ENCODE data around the gene TANC1. TPM values are rescaled to one million over a fixed set of nuclear protein-coding genes. Genes with fewer than 3 reads are reported as not detected.

The TANC1 gene
- total and polyA plus RNA-seq, 2 donors (not counting 3 experiments of a cell fraction or from before 2014, with no cell fraction given), result 58.9 to 99.4 TPM

DNA sequence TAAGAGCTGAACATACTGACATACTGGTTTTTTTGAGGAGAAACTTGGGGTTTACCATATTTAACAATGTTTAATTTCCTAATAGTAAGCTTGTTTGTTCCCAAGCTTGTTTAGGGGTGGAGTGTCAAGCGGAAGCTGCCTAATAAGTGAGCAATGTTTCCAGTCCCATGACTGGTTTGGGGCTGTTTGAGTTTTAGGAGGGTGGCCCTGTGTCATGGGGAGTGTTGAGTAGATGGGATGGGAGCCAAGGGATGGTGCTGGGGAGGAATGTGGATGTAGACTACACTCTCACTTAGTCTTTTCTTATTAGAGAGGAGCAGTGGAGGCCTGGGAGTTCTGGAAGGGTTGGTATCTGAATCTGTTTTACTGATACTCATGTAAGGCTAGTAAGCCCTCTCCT, 128.5 kb downstream of the TANC1 start:
- Histone ChIP-seq H3K4me2 (ENCODE audit: insufficient read depth, low read length) (peak overlapping the region; percentile 0), H3K27ac (ENCODE audit: insufficient read depth, low read depth, low read length) (peak overlapping the region; percentile 37), H3K4me3 (replicated peaks in 1 of 3; ENCODE audit: insufficient read depth in 1 of 3, low read depth in 1 of 3, low read length in 3 of 3) (no peak overlapping the region), H4K20me1 (replicated peaks; ENCODE audit: control insufficient read depth, extremely low read depth, insufficient read depth, low read length) (no peaks in the 10 kb centered on the region), H3K27me3 (ENCODE audit: control insufficient read depth in 2 of 2, insufficient read depth in 2 of 2, low read length in 2 of 2) (no peaks in the 10 kb centered on the region), H2AFZ (ENCODE audit: low read depth, low read length) (no peak overlapping the region), H3K9me3 (replicated peaks; ENCODE audit: control insufficient read depth, insufficient read depth, low read length) (no peaks in the 10 kb centered on the region), H3K4me1 (ENCODE audit: control insufficient read depth, extremely low read depth, insufficient read depth, low read length) (peaks cover 76% of the 10 kb centered on the region), H3K9ac (replicated peaks; ENCODE audit: extremely low read depth, insufficient read depth, low read length) (no peak overlapping the region), H3K9me1 (replicated peaks; ENCODE audit: control insufficient read depth, extremely low read depth, insufficient read depth, low read length) (no peaks in the 10 kb centered on the region), H3K36me3 (ENCODE audit: control insufficient read depth in 2 of 2, extremely low read depth in 1 of 2, insufficient read depth in 2 of 2, low read length in 2 of 2) (no peaks in the 10 kb centered on the region), H3K79me2 (ENCODE audit: control insufficient read depth, insufficient read depth, low read length) (peaks cover 72% of the 10 kb centered on the region)
- TF ChIP-seq JUN (IDR thresholded peaks at IDR 0.05; ENCODE audit: borderline replicate concordance, insufficient read depth, insufficient read length, low read depth), result peak; percentile 18
- TF ChIP-seq GATA2 (IDR thresholded peaks at IDR 0.05; ENCODE audit: insufficient read depth, insufficient read length, low read depth, low read length), result no peak
- TF ChIP-seq, protein P1, sequence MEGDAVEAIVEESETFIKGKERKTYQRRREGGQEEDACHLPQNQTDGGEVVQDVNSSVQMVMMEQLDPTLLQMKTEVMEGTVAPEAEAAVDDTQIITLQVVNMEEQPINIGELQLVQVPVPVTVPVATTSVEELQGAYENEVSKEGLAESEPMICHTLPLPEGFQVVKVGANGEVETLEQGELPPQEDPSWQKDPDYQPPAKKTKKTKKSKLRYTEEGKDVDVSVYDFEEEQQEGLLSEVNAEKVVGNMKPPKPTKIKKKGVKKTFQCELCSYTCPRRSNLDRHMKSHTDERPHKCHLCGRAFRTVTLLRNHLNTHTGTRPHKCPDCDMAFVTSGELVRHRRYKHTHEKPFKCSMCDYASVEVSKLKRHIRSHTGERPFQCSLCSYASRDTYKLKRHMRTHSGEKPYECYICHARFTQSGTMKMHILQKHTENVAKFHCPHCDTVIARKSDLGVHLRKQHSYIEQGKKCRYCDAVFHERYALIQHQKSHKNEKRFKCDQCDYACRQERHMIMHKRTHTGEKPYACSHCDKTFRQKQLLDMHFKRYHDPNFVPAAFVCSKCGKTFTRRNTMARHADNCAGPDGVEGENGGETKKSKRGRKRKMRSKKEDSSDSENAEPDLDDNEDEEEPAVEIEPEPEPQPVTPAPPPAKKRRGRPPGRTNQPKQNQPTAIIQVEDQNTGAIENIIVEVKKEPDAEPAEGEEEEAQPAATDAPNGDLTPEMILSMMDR (IDR thresholded peaks at IDR 0.05; ENCODE audit: extremely low read depth in 1 of 2, insufficient read depth in 1 of 2, low read depth in 1 of 2, low read length in 2 of 2), result no peak
- intact Hi-C loops (cut with micrococcal nuclease) (no loop called here), dilution Hi-C loops (cut with MboI; ENCODE audit: extremely low pct_ligation_motif_present, low sequenced_read_pairs) (no loop called here)
- POLR2A ChIA-PET, result no interaction called here
- FAIRE-seq (no peak), DNase-seq (ENCODE audit: low read depth, low spot score) (peak; percentile 22)
- no TSS peak for BruUV-seq (replicated peaks)
- CTCF ChIA-PET, result interaction anchor here (1.4 kb wide), 1 partner anchor 22 kb away, joined by 8 read pairs; no protein-coding TSS in a partner anchor

DNA sequence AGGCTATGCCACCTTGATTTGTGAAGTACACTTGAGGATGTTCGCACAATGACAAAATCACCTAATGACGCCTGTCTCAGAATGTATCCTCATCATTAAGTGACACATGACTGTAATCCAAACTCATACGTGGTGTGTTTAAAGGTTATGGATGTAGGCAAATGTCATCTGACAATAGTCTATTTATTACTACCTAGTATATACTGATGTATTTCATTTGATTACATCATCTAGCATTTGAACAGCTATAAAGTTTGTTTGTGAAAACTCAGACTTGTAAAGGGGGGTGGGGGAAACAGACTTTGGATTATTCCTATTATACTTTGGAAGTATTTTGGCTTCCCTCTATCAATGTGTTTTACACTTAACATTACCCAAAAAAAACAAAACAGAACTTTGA, 129.9 kb downstream of the TANC1 start:
- no peak overlapping the region for H2AFZ ChIP-seq (ENCODE audit: low read depth, low read length)
- H3K79me2 ChIP-seq (ENCODE audit: control insufficient read depth, insufficient read depth, low read length), result peaks cover 62% of the 10 kb centered on the region
- DNase-seq (ENCODE audit: low read depth, low spot score) (peak; percentile 56), FAIRE-seq (peak; percentile 59)
- H3K27ac ChIP-seq (ENCODE audit: insufficient read depth, low read depth, low read length), result peak overlapping the region; percentile 92
- H3K27me3 ChIP-seq (ENCODE audit: control insufficient read depth in 2 of 2, insufficient read depth in 2 of 2, low read length in 2 of 2), result no peaks in the 10 kb centered on the region
- intact Hi-C loops (cut with micrococcal nuclease), result loop anchor here (2.0 kb wide), 2 partner anchors 26 to 46 kb away; no protein-coding TSS in a partner anchor
- H3K4me1 ChIP-seq (ENCODE audit: control insufficient read depth, extremely low read depth, insufficient read depth, low read length), result peaks cover 61% of the 10 kb centered on the region
- H3K9ac ChIP-seq (replicated peaks; ENCODE audit: extremely low read depth, insufficient read depth, low read length), result peak overlapping the region; percentile 84
- CTCF ChIA-PET, result interaction anchor here (1.4 to 3.7 kb wide), 2 partner anchors 20 to 21 kb away, joined by 8 to 18 read pairs; no protein-coding TSS in a partner anchor
- no peak overlapping the region for H3K4me3 ChIP-seq (replicated peaks in 1 of 3; ENCODE audit: insufficient read depth in 1 of 3, low read depth in 1 of 3, low read length in 3 of 3)
- POLR2A ChIA-PET, result no interaction called here
- H4K20me1 ChIP-seq (replicated peaks; ENCODE audit: control insufficient read depth, extremely low read depth, insufficient read depth, low read length), result no peaks in the 10 kb centered on the region
- H3K36me3 ChIP-seq (ENCODE audit: control insufficient read depth in 2 of 2, extremely low read depth in 1 of 2, insufficient read depth in 2 of 2, low read length in 2 of 2), result peaks cover 0 to 2% of the 10 kb centered on the region in 2 experiments
- H3K4me2 ChIP-seq (ENCODE audit: insufficient read depth, low read length), result peak overlapping the region; percentile 75
- dilution Hi-C loops (cut with MboI; ENCODE audit: extremely low pct_ligation_motif_present, low sequenced_read_pairs), result no loop called here
- no peak for TF ChIP-seq POLR2AphosphoS5 (IDR thresholded peaks at IDR 0.05; ENCODE audit: insufficient read depth, low read depth, low read length)
- TF ChIP-seq MYC (IDR thresholded peaks at IDR 0.05; ENCODE audit: low read depth, low read length), result no peak
- peak; percentile 20 for TF ChIP-seq JUN (IDR thresholded peaks at IDR 0.05; ENCODE audit: borderline replicate concordance, insufficient read depth, insufficient read length, low read depth)
- TF ChIP-seq EZH2 (IDR thresholded peaks at IDR 0.05; ENCODE audit: borderline replicate concordance, low read depth, low read length, severe bottlenecking), result no peak
- TF ChIP-seq, protein P2, sequence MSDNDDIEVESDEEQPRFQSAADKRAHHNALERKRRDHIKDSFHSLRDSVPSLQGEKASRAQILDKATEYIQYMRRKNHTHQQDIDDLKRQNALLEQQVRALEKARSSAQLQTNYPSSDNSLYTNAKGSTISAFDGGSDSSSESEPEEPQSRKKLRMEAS (IDR thresholded peaks at IDR 0.05; ENCODE audit: insufficient read depth, insufficient read length), result no peak
- H3K9me1 ChIP-seq (replicated peaks; ENCODE audit: control insufficient read depth, extremely low read depth, insufficient read depth, low read length), result no peaks in the 10 kb centered on the region
- H3K9me3 ChIP-seq (replicated peaks; ENCODE audit: control insufficient read depth, insufficient read depth, low read length), result no peaks in the 10 kb centered on the region
- BruUV-seq (replicated peaks), result no TSS peak
